IMR-90 (cell line): ENCODE measurements around the gene RTP5. TPM values are rescaled to one million over a fixed set of nuclear protein-coding genes. Genes with fewer than 3 reads are reported as not detected.

Source experiments
- ATAC-seq: fragments of 200-7000 bp; cut with Tn5 transposase; 2 replicates; pipeline ENCODE4 v1.9.1; 2020; ENCODE audit warnings: low read depth, mild to moderate bottlenecking, moderate library complexity
- BruUV-seq: library from RNA; stranded (reverse); fragments of 400-500 nt; replicated peaks from 2 replicates; lab custom pipeline; 2021; lab: Mats Ljungman, UMichigan
- CTCF ChIA-PET: fragments of 300-600 bp; formaldehyde crosslinking; extraction: SDS; loops from one replicate; lab custom pipeline; 2021; ENCODE audit warnings: antibody characterized with exemption; lab: Yijun Ruan, JAX
- POLR2A ChIA-PET: fragments of 300-600 bp; sonication (Branson Sonifier 250); formaldehyde crosslinking; loops from one replicate; lab custom pipeline; 2022; ENCODE audit warnings: antibody characterized with exemption; ENCODE audit not compliant: unreplicated experiment; lab: Charles Lee
- DNase-seq: peaks from one replicate; pipeline ENCODE4 v3.0.0; 2013
- H2AFZ ChIP-seq: replicated peaks from 2 replicates; pipeline ENCODE3; 2013; ENCODE audit warnings: low read length, mild to moderate bottlenecking; ENCODE audit not compliant: poor library complexity
- H2AK5ac ChIP-seq: 2 replicates; pipeline ENCODE4 v1.6.1; 2013; ENCODE audit warnings: low read depth, low read length, inconsistent platforms
- H2AK9ac ChIP-seq: replicated peaks from 2 replicates; pipeline ENCODE3; 2013; ENCODE audit warnings: mild to moderate bottlenecking, low read depth, low read length, moderate library complexity; ENCODE audit not compliant: poor library complexity
- H2BK120ac ChIP-seq: 2 replicates; pipeline ENCODE4 v1.6.1; 2013; ENCODE audit warnings: low read depth, low read length, inconsistent platforms
- H2BK15ac ChIP-seq: 3 replicates; pipeline ENCODE4 v1.6.1; 2013; ENCODE audit warnings: low read depth, low read length, inconsistent platforms
- H2BK20ac ChIP-seq: 2 replicates; pipeline ENCODE4 v1.6.1; 2013; ENCODE audit warnings: low read depth, mild to moderate bottlenecking, inconsistent platforms, low read length, moderate library complexity
- H2BK5ac ChIP-seq: 2 replicates; pipeline ENCODE4 v1.6.1; 2013; ENCODE audit warnings: mild to moderate bottlenecking, low read depth, low read length, inconsistent platforms; ENCODE audit not compliant: poor library complexity, severe bottlenecking
- H3K14ac ChIP-seq: replicated peaks from 2 replicates; pipeline ENCODE4 v1.6.1; 2013; ENCODE audit warnings: low read depth, low read length, inconsistent platforms
- H3K18ac ChIP-seq: 2 replicates; pipeline ENCODE4 v1.6.1; 2013; ENCODE audit warnings: low read depth, low read length, control low read depth
- H3K23ac ChIP-seq: 2 replicates; pipeline ENCODE4 v1.6.1; 2013; ENCODE audit warnings: low read depth, low read length, inconsistent platforms
- H3K27ac ChIP-seq: 2 replicates; pipeline ENCODE4 v1.5.1; 2013; ENCODE audit warnings: mild to moderate bottlenecking, control low read depth, low read length; ENCODE audit not compliant: insufficient read depth
- H3K27me3 ChIP-seq: 2 replicates; pipeline ENCODE4 v1.6.1; 2013; ENCODE audit warnings: low read length; ENCODE audit not compliant: control insufficient read depth, insufficient read depth
- H3K36me3 ChIP-seq: 2 replicates; pipeline ENCODE4 v1.6.1; 2013; ENCODE audit warnings: low read length, mixed read lengths; ENCODE audit not compliant: control insufficient read depth, insufficient read depth
- H3K4ac ChIP-seq: 2 replicates; pipeline ENCODE4 v1.6.1; 2013; ENCODE audit warnings: low read depth, low read length, inconsistent platforms
- H3K4me1 ChIP-seq: 2 replicates; pipeline ENCODE4 v1.6.1; 2013; ENCODE audit warnings: low read length, mixed read lengths; ENCODE audit not compliant: control insufficient read depth, insufficient read depth
- H3K4me2 ChIP-seq: 2 replicates; pipeline ENCODE4 v1.6.1; 2013; ENCODE audit warnings: low read depth, mild to moderate bottlenecking, control low read depth, low read length, moderate library complexity
- H3K4me3 ChIP-seq: 2 replicates; pipeline ENCODE4 v1.5.1; 2013; ENCODE audit warnings: low read depth, mild to moderate bottlenecking, control low read depth, low read length, moderate library complexity; ENCODE audit not compliant: insufficient read depth
- H3K56ac ChIP-seq: 2 replicates; pipeline ENCODE4 v1.6.1; 2013; ENCODE audit warnings: low read length, inconsistent platforms; ENCODE audit not compliant: insufficient read depth; ENCODE audit errors: extremely low read depth
- H3K79me1 ChIP-seq, 2 experiments: 2 replicates each; pipeline ENCODE4 v1.6.1; 2013; ENCODE audit warnings: low read length in 2 of 2, inconsistent platforms in 1 of 2, low read depth in 1 of 2
- H3K9ac ChIP-seq: 2 replicates; pipeline ENCODE4 v1.6.1; 2013; ENCODE audit warnings: low read depth, low read length, control low read depth
- H3K9me1 ChIP-seq: 2 replicates; pipeline ENCODE4 v1.6.1; 2013; ENCODE audit warnings: low read length, inconsistent platforms; ENCODE audit not compliant: insufficient read depth
- H3K9me3 ChIP-seq: 2 replicates; pipeline ENCODE4 v1.6.1; 2013; ENCODE audit warnings: low read length; ENCODE audit not compliant: control insufficient read depth, insufficient read depth
- H4K20me1 ChIP-seq: 2 replicates; pipeline ENCODE4 v1.6.1; 2013; ENCODE audit warnings: low read length, inconsistent platforms; ENCODE audit not compliant: insufficient read depth
- H4K5ac ChIP-seq: 2 replicates; pipeline ENCODE4 v1.6.1; 2013; ENCODE audit warnings: mild to moderate bottlenecking, low read depth, low read length, control low read depth
- H4K8ac ChIP-seq, 2 experiments: 2 replicates each; pipeline ENCODE4 v1.6.1; 2013; ENCODE audit warnings: low read depth in 2 of 2, low read length in 2 of 2, control low read depth in 1 of 2, inconsistent platforms in 1 of 2
- H4K91ac ChIP-seq: 2 replicates; pipeline ENCODE4 v1.6.1; 2013; ENCODE audit warnings: low read depth, low read length, inconsistent platforms; ENCODE audit not compliant: insufficient read depth
- CEBPB ChIP-seq: IDR thresholded peaks from 2 replicates; pipeline ENCODE4 v1.6.1; 2012; ENCODE audit warnings: low read depth, low read length, improper control_type of control experiment
- CHD1 ChIP-seq: IDR thresholded peaks from 2 replicates; pipeline ENCODE4 v1.6.1; 2012; ENCODE audit warnings: low read depth, low read length, improper control_type of control experiment
- MAFK ChIP-seq: IDR thresholded peaks from 2 replicates; pipeline ENCODE4 v1.6.1; 2012; ENCODE audit warnings: low read depth, low read length, improper control_type of control experiment
- MAZ ChIP-seq: IDR thresholded peaks from 2 replicates; pipeline ENCODE4 v1.6.1; 2012; ENCODE audit warnings: low read depth, mild to moderate bottlenecking, low read length, improper control_type of control experiment, moderate library complexity, borderline replicate concordance
- NFE2L2 ChIP-seq: fragments of 150-350 bp; IDR thresholded peaks from 2 replicates; pipeline ENCODE4 v1.6.1; 2016; ENCODE audit warnings: low read depth, mild to moderate bottlenecking, low read length
- POLR2A ChIP-seq: IDR thresholded peaks from 2 replicates; pipeline ENCODE4 v1.6.1; 2012; ENCODE audit warnings: mild to moderate bottlenecking, low read depth, low read length
- RCOR1 ChIP-seq: IDR thresholded peaks from 2 replicates; pipeline ENCODE4 v1.6.1; 2012; ENCODE audit warnings: mild to moderate bottlenecking, low read length, improper control_type of control experiment; ENCODE audit not compliant: insufficient replicate concordance
- RFX5 ChIP-seq: IDR thresholded peaks from 2 replicates; pipeline ENCODE4 v1.8.0; 2012; ENCODE audit warnings: low read depth, mild to moderate bottlenecking, low read length, moderate library complexity
- SMC3 ChIP-seq: fragments of 150-350 bp; IDR thresholded peaks from 2 replicates; pipeline ENCODE4 v1.6.1; 2016; ENCODE audit warnings: low read depth, mild to moderate bottlenecking, antibody characterized with exemption, low read length, moderate library complexity
- USF2 ChIP-seq: fragments of 150-350 bp; IDR thresholded peaks from 2 replicates; pipeline ENCODE4 v1.6.1; 2017; ENCODE audit warnings: mild to moderate bottlenecking, antibody characterized with exemption, low read length, low read depth
- WGBS, 2 experiments: methylation state at CpG; one replicate each; pipeline versions ENCODE4 v1.1.5 to v1.1.7; 2013; ENCODE audit warnings: missing lambda C conversion rate in 2 of 2; ENCODE audit not compliant: insufficient read length in 1 of 2; ENCODE audit errors: extremely low coverage in 2 of 2; 5-methylcytosine and 5-hydroxymethylcytosine counted together
- dilution Hi-C: fragments of 300-500 bp; cut with HindIII; formaldehyde crosslinking; loops from one replicate; pipeline ENCODE4 v1.14.3; 2018; ENCODE audit warnings: low sequenced_read_pairs; ENCODE audit not compliant: unreplicated experiment
- in situ Hi-C: fragments of 300-500 bp; cut with MboI; formaldehyde crosslinking; loops from 3 replicates; pipeline ENCODE4 v1.14.3; 2019; ENCODE audit warnings: low sequenced_read_pairs, inconsistent platforms, mixed read lengths
- intact Hi-C: fragments of 100-400 bp; cut with micrococcal nuclease; formaldehyde crosslinking; loops from 2 replicates; pipeline ENCODE4 v1.10.0; 2022
- polyA plus RNA-seq, 3 experiments: library from polyadenylated mRNA; depleted of rRNA; stranded (reverse); fragments of >200 nt; gene quantifications; 2 replicates each; pipeline ENCODE4 v1.2.3, GENCODE V29; 2012; ENCODE audit warnings: low replicate concordance in 1 of 3
- total RNA-seq: library from RNA; depleted of rRNA; stranded (reverse); fragments of >200 nt; gene quantifications from 2 replicates; pipeline ENCODE4 v1.2.3, GENCODE V29; 2012
- TF ChIP-seq, protein P1 (sequence below): fragments of 150-350 bp; IDR thresholded peaks from 2 replicates; pipeline ENCODE4 v1.6.1; 2016; ENCODE audit warnings: low read depth, mild to moderate bottlenecking, low read length, moderate library complexity, borderline replicate concordance

Gene RTP5
- total and polyA plus RNA-seq, 2 of the 4 experiments (the other 2 are of a cell fraction) = not detected

- ChIA-PET CTCF (no interaction called here), POLR2A (no interaction called here)
- Histone ChIP-seq H4K8ac (no peak overlapping the region), H3K56ac (no peak overlapping the region), H2BK20ac (no peak overlapping the region), H2BK15ac (no peak overlapping the region), H3K27ac (no peak overlapping the region), H2AK5ac (no peak overlapping the region), H3K27me3 (no peaks in the 10 kb centered on the region), H4K20me1 (no peaks in the 10 kb centered on the region), H2BK5ac (no peak overlapping the region), H4K91ac (no peak overlapping the region), H2AK9ac (no peak overlapping the region), H3K4me2 (no peak overlapping the region), H3K9me3 (no peaks in the 10 kb centered on the region; the same call in 1 of the 2 replicates), H3K9me1 (no peaks in the 10 kb centered on the region), H3K4me1 (no peaks in the 10 kb centered on the region), H3K14ac (no peak overlapping the region), H2AFZ (no peak overlapping the region), H3K4ac (no peak overlapping the region), H3K79me1 (no peaks in the 10 kb centered on the region), H4K5ac (no peak overlapping the region), H3K36me3 (no peaks in the 10 kb centered on the region), H3K9ac (no peak overlapping the region), H2BK120ac (no peak overlapping the region), H3K18ac (no peak overlapping the region), H3K4me3 (no peak overlapping the region), H3K23ac (no peak overlapping the region)
- intact Hi-C loops (no loop called here), dilution Hi-C loops (no loop called here), in situ Hi-C loops (no loop called here)
- no peak for DNase-seq
- TF ChIP-seq CHD1 (no peak), SMC3 (no peak), NFE2L2 (no peak), USF2 (no peak), POLR2A (no peak), RCOR1 (no peak), MAFK (no peak), RFX5 (no peak), MAZ (no peak), CEBPB (no peak)
- TF ChIP-seq, protein P1, sequence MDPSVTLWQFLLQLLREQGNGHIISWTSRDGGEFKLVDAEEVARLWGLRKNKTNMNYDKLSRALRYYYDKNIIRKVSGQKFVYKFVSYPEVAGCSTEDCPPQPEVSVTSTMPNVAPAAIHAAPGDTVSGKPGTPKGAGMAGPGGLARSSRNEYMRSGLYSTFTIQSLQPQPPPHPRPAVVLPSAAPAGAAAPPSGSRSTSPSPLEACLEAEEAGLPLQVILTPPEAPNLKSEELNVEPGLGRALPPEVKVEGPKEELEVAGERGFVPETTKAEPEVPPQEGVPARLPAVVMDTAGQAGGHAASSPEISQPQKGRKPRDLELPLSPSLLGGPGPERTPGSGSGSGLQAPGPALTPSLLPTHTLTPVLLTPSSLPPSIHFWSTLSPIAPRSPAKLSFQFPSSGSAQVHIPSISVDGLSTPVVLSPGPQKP = no peak
- WGBS, 2 experiments = no CpG with 5 or more reads among the region's 6 CpGs
- no TSS peak for BruUV-seq
- ATAC-seq = no peak
Observed at GRCh38 chr2:241888641-241889040, 19.1 kb downstream of the RTP5 start.
